ENCODE results near the gene STK25.

STK25 gene

GRCh38 chr2:241496904-241497877, 11.2 kb downstream of the STK25 start:
- no peaks in the 10 kb centered on the region for H3K9me3 ChIP-seq
- no peaks in the 10 kb centered on the region for H3K27me3 ChIP-seq
- H3K4me1 ChIP-seq: no peaks in the 10 kb centered on the region
- H3K27ac ChIP-seq: no peak overlapping the region
- DNase-seq: no peak
- no peak overlapping the region for H3K4me3 ChIP-seq
- intact Hi-C loops (cut with DNase I; ENCODE audit: low total_unique reads): no loop called here
- H3K36me3 ChIP-seq: peaks cover 22 to 96% (median 78%) of the 10 kb centered on the region in 3 donors
- TF ChIP-seq CTCF (IDR thresholded peaks at IDR 0.05): no peak

- peak in 1 of 2 donors; percentile 51 for DNase-seq
- intact Hi-C loops (cut with DNase I; ENCODE audit: low total_unique reads): no loop called here
- Histone ChIP-seq H3K4me3 (no peak overlapping the region), H3K36me3 (peaks cover 22 to 100% (median 76%) of the 10 kb centered on the region in 3 donors), H3K27me3 (no peaks in the 10 kb centered on the region), H3K9me3 (no peaks in the 10 kb centered on the region), H3K4me1 (no peaks in the 10 kb centered on the region), H3K27ac (no peak overlapping the region)
- TF ChIP-seq CTCF (IDR thresholded peaks at IDR 0.05): no peak
Observed at GRCh38 chr2:241496003-241496707, 12.2 kb downstream of the STK25 start.

- Histone ChIP-seq H3K36me3 (peaks cover 22 to 100% (median 70%) of the 10 kb centered on the region in 3 donors), H3K27me3 (no peaks in the 10 kb centered on the region), H3K4me3 (no peak overlapping the region), H3K4me1 (no peaks in the 10 kb centered on the region), H3K27ac (no peak overlapping the region), H3K9me3 (no peaks in the 10 kb centered on the region)
- peak in 1 of 2 donors; percentile 63 for DNase-seq
- intact Hi-C loops (cut with DNase I; ENCODE audit: low total_unique reads): no loop called here
- no peak for TF ChIP-seq CTCF (IDR thresholded peaks at IDR 0.05)
Observed at GRCh38 chr2:241495172-241496002, 13.0 kb downstream of the STK25 start.

DNA sequence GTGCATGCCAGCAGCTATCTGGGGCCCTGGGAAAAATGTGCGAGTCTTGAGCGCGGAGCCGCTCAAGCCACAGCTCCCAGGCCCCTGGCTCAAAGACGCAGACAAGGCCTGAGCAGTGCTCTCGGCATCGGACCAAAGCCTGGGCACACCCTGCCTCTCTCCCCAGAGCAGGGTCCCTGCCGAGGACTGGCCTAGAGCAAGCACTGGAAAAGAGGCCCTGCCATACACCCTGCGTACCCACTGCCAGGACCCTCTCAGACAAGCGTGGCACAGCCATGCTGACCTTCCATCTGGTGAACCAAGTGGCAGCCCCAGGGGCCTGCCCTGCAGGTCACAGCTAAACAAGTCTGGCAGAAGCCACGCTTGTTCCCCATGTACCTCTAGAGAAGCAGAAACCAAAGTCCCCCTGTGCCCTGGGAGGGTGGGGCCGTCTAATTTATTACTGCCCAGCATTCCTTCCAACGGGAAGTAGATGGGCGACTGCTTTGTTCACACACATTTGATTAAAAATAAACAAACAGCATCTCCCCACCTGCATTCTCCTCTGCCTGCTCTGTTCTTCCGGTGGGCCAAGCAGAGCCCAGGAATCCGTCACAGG, 14.0 kb downstream of the STK25 start:
- Histone ChIP-seq H3K27me3 (no peaks in the 10 kb centered on the region), H3K36me3 (peaks cover 22 to 100% (median 73%) of the 10 kb centered on the region in 3 donors), H3K4me1 (no peaks in the 10 kb centered on the region), H3K27ac (no peak overlapping the region), H3K4me3 (no peak overlapping the region), H3K9me3 (no peaks in the 10 kb centered on the region)
- intact Hi-C loops (cut with DNase I; ENCODE audit: low total_unique reads): no loop called here
- DNase-seq: no peak
- no peak for TF ChIP-seq CTCF (IDR thresholded peaks at IDR 0.05)

- DNase-seq: no peak
- H3K4me3 ChIP-seq: no peak overlapping the region
Observed at GRCh38 chr2:241493092-241493491, 15.3 kb downstream of the STK25 start.

More at GRCh38 chr2:241493092-241493491, 15.3 kb downstream of the STK25 start:
- H3K9me3 ChIP-seq: no peaks in the 10 kb centered on the region
- H3K27me3 ChIP-seq: no peaks in the 10 kb centered on the region
- H3K4me1 ChIP-seq: no peaks in the 10 kb centered on the region
- TF ChIP-seq CTCF (IDR thresholded peaks at IDR 0.05): no peak
- intact Hi-C loops (cut with DNase I; ENCODE audit: low total_unique reads): no loop called here
- peaks cover 22 to 94% (median 62%) of the 10 kb centered on the region in 3 donors for H3K36me3 ChIP-seq
- H3K27ac ChIP-seq: no peak overlapping the region
